ENCODE results near the gene HMCN2. TPM values are rescaled to one million over a fixed set of nuclear protein-coding genes. Genes with fewer than 3 reads are reported as not detected.

HMCN2 gene
- total and polyA plus RNA-seq, 2 experiments from 2014 or later = 0.50 to 0.54 TPM

- no peak for TF ChIP-seq CTCF (IDR thresholded peaks at IDR 0.05; ENCODE audit: poor library complexity)
- no peak for TF ChIP-seq EZH2 (IDR thresholded peaks at IDR 0.05; ENCODE audit: borderline replicate concordance)
- no peak for TF ChIP-seq EZH2phosphoT487 (IDR thresholded peaks at IDR 0.05; ENCODE audit: low read depth, severe bottlenecking, unreplicated experiment)
- Histone ChIP-seq H2AFZ (no peak overlapping the region), H3K9me3 (ENCODE audit: low read depth) (no peaks in the 10 kb centered on the region), H3K79me2 (no peaks in the 10 kb centered on the region), H3K4me2 (no peak overlapping the region), H3K4me3 (no peak overlapping the region), H3K27ac (no peak overlapping the region), H3K27me3 (no peaks in the 10 kb centered on the region), H3K4me1 (ENCODE audit: insufficient read depth) (no peaks in the 10 kb centered on the region), H3K9me2 (replicated peaks; ENCODE audit: insufficient read depth) (no peaks in the 10 kb centered on the region), H4K20me1 (ENCODE audit: insufficient read depth, poor library complexity, severe bottlenecking) (no peaks in the 10 kb centered on the region), H3K36me3 (replicated peaks; ENCODE audit: insufficient read depth, low read depth) (no peaks in the 10 kb centered on the region)
- DNase-seq (ENCODE audit: low spot score) = no peak
- 87% methylated on average over 27 of the region's 27 CpGs for WGBS (ENCODE audit: low lambda C conversion rate, missing lambda C conversion rate)
These were observed 32.5 kb upstream of the HMCN2 start for GRCh38 chr9:130232899-130233586.

GRCh38 chr9:130233587-130233945, 32.0 kb upstream of the HMCN2 start:
- WGBS (ENCODE audit: low lambda C conversion rate, missing lambda C conversion rate) = 98% methylated on average over 8 of the region's 8 CpGs

GRCh38 chr9:130234340-130235260, 31.0 kb upstream of the HMCN2 start:
- Histone ChIP-seq H3K9me2 (replicated peaks; ENCODE audit: insufficient read depth) (no peaks in the 10 kb centered on the region), H4K20me1 (ENCODE audit: insufficient read depth, poor library complexity, severe bottlenecking) (no peaks in the 10 kb centered on the region), H3K9me3 (ENCODE audit: low read depth) (no peaks in the 10 kb centered on the region), H3K79me2 (no peaks in the 10 kb centered on the region), H3K36me3 (replicated peaks; ENCODE audit: insufficient read depth, low read depth) (no peaks in the 10 kb centered on the region), H3K4me3 (no peak overlapping the region), H2AFZ (no peak overlapping the region), H3K4me2 (no peak overlapping the region), H3K27ac (no peak overlapping the region), H3K4me1 (ENCODE audit: insufficient read depth) (no peaks in the 10 kb centered on the region), H3K27me3 (no peaks in the 10 kb centered on the region)
- DNase-seq (ENCODE audit: low spot score) = no peak
- no peak for TF ChIP-seq EZH2phosphoT487 (IDR thresholded peaks at IDR 0.05; ENCODE audit: low read depth, severe bottlenecking, unreplicated experiment)
- no peak for TF ChIP-seq CTCF (IDR thresholded peaks at IDR 0.05; ENCODE audit: poor library complexity)
- no peak for TF ChIP-seq EZH2 (IDR thresholded peaks at IDR 0.05; ENCODE audit: borderline replicate concordance)
- 95% methylated on average over 24 of the region's 26 CpGs for WGBS (ENCODE audit: low lambda C conversion rate, missing lambda C conversion rate)

More at GRCh38 chr9:130233587-130233945, 32.0 kb upstream of the HMCN2 start:
- Histone ChIP-seq H3K27ac (no peak overlapping the region), H3K27me3 (no peaks in the 10 kb centered on the region), H3K4me3 (no peak overlapping the region), H3K9me3 (ENCODE audit: low read depth) (no peaks in the 10 kb centered on the region), H4K20me1 (ENCODE audit: insufficient read depth, poor library complexity, severe bottlenecking) (no peaks in the 10 kb centered on the region), H3K4me2 (no peak overlapping the region), H3K79me2 (no peaks in the 10 kb centered on the region), H3K9me2 (replicated peaks; ENCODE audit: insufficient read depth) (no peaks in the 10 kb centered on the region), H2AFZ (no peak overlapping the region), H3K4me1 (ENCODE audit: insufficient read depth) (no peaks in the 10 kb centered on the region), H3K36me3 (replicated peaks; ENCODE audit: insufficient read depth, low read depth) (no peaks in the 10 kb centered on the region)
- TF ChIP-seq CTCF (IDR thresholded peaks at IDR 0.05; ENCODE audit: poor library complexity) (no peak), EZH2 (IDR thresholded peaks at IDR 0.05; ENCODE audit: borderline replicate concordance) (no peak), EZH2phosphoT487 (IDR thresholded peaks at IDR 0.05; ENCODE audit: low read depth, severe bottlenecking, unreplicated experiment) (no peak)
- no peak for DNase-seq (ENCODE audit: low spot score)

Data from hepatocyte (in vitro differentiated cells).